Measurements from ENCODE around the gene RPL14.

The RPL14 gene

DNA sequence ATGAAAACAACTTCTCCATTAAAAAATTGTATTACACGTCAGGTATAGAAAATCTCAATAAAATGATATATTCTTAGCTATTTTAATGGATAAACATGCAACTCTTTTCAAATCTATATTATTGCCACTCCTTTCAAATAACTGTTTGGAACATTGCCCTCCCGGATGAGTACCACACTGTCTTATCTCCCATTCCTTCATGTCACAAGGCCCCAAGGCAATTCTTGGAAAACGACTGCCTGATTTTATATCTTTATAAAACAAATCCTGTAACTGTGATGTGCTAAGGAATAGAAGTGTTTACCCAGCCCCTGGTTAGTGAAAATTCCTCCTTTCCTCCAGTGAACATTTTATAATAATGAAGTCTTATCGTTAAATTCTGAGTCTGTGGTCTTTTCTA, 13.6 kb downstream of the RPL14 start:
- no peak overlapping the region for H3K4me3 ChIP-seq (ENCODE audit: low read length)
- TF ChIP-seq, protein P1, sequence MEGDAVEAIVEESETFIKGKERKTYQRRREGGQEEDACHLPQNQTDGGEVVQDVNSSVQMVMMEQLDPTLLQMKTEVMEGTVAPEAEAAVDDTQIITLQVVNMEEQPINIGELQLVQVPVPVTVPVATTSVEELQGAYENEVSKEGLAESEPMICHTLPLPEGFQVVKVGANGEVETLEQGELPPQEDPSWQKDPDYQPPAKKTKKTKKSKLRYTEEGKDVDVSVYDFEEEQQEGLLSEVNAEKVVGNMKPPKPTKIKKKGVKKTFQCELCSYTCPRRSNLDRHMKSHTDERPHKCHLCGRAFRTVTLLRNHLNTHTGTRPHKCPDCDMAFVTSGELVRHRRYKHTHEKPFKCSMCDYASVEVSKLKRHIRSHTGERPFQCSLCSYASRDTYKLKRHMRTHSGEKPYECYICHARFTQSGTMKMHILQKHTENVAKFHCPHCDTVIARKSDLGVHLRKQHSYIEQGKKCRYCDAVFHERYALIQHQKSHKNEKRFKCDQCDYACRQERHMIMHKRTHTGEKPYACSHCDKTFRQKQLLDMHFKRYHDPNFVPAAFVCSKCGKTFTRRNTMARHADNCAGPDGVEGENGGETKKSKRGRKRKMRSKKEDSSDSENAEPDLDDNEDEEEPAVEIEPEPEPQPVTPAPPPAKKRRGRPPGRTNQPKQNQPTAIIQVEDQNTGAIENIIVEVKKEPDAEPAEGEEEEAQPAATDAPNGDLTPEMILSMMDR (IDR thresholded peaks at IDR 0.05; ENCODE audit: insufficient read depth, low read depth, low read length, missing control alignments) = no peak
- DNase-seq (ENCODE audit: low read depth) = no peak

DNA sequence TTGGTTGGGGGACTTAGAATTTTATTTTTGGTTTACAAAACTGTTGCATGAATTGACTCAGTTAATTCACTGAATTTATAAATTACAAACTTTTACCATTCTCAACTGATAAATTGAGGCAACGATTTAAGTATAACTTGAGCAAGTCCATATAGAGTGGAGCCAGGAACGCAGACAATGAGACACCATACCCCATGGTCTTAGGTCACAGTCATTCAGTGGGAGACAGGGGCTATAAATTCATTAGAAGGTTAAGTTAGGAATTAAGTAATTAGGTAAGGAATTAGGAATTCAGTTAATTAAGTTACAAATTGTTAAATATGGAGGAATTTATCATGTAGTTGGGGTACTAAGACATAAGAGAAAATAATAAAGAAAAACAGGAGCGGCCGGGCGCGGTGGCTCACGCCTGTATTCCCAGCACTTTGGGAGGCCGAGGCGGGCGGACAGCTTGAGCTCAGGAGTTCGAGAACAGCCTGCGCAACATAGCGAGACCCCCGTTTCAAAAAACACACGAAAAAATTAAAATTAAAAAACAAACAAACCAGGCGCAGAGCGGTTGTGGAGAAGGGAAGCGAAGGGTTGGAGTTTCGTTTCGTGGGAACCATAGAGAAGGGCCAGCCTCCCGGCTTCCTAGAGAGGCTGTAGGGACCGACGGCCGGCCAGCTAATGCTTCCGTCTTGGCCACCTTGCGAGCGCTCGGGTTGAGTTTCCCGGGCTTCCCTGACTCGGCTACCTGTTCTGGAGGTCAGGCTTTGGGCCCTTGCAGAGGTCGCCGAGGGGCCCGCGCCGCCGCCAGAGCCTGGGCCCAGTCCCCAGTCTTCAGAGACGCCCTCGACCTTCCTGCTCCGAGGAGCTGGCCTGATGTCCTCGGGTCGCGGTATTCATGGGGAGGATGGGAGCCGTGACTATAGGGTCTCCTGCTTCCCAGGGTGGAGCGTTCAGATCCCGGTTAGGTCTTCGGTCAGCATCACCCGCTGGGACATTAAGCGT, 19.6 kb downstream of the RPL14 start, which contains the start of gene ZNF619:
TSS of gene ZNF619 (plus strand) at position 645 of the 993 bp plus-strand sequence. CDS start 858 bp downstream, outside the sequence.
- peak within 1 kb of the TSS; percentile 94 for H3K4me3 ChIP-seq (ENCODE audit: low read length)
- peak; percentile 76 for DNase-seq (ENCODE audit: low read depth)
- TF ChIP-seq, protein P1 (IDR thresholded peaks at IDR 0.05; ENCODE audit: insufficient read depth, low read depth, low read length, missing control alignments) = no peak

DNA sequence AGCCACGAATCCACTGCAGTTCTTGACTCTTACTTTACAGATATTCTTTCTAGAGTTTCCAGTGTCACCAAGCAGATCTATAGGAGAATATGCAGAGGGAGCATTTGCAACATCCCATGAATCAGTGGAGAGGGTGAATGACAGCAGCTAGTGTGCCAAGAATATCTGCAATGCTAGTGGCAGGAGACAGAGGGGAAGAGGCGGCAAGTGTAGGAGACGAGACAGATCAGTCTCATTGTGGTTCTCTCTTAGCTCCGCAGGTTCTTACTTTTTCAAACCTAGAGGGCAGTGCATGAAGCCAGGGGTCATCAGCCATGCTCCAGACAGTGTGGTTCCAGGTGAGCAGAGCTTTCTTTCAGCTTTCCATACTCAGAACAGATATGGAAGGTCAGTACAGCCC, 20.5 kb downstream of the RPL14 start:
- TF ChIP-seq, protein P1 (IDR thresholded peaks at IDR 0.05; ENCODE audit: insufficient read depth, low read depth, low read length, missing control alignments) = no peak
- peak; percentile 41 for DNase-seq (ENCODE audit: low read depth)

DNA sequence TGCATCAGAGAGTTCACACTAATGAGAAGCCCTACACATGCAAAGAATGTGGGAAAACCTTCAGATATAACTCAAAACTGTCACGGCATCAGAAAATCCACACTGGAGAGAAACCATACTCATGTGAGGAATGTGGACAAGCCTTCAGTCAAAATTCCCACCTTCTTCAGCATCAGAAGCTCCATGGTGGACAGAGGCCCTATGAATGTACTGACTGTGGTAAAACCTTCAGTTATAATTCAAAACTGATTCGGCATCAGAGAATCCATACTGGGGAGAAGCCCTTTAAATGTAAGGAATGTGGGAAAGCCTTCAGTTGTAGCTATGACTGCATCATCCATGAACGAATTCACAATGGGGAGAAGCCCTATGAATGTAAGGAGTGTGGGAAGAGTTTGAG, 30.0 kb downstream of the RPL14 start:
- TF ChIP-seq, protein P1 (IDR thresholded peaks at IDR 0.05; ENCODE audit: insufficient read depth, low read depth, low read length, missing control alignments) = no peak
- DNase-seq (ENCODE audit: low read depth) = no peak
- H3K4me3 ChIP-seq (ENCODE audit: low read length) = no peak overlapping the region

More for the DNA sequence above, 20.5 kb downstream of the RPL14 start:
- peak overlapping the region; percentile 94 for H3K4me3 ChIP-seq (ENCODE audit: low read length)

DNA sequence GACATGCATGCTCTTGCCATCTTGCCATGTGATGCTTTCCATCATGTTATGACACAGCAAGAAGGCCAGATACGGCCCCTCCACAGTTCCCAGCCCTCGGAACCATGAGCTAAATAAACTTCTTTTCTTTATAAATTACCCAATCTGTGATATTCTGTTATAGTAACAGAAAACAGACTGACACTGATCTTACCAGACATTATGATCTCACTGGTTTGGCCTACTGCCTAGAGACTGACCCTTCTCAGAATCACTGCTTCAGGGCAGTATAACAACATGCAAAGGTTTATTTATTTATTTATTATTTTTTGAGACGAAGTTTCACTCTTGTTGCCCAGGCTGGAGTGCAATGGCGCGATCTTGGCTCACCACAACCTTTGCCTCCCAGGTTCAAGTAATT, 33.8 kb downstream of the RPL14 start:
- TF ChIP-seq, protein P1 (IDR thresholded peaks at IDR 0.05; ENCODE audit: insufficient read depth, low read depth, low read length, missing control alignments) = no peak
- no peak for DNase-seq (ENCODE audit: low read depth)
- H3K4me3 ChIP-seq (ENCODE audit: low read length) = no peak overlapping the region

DNA sequence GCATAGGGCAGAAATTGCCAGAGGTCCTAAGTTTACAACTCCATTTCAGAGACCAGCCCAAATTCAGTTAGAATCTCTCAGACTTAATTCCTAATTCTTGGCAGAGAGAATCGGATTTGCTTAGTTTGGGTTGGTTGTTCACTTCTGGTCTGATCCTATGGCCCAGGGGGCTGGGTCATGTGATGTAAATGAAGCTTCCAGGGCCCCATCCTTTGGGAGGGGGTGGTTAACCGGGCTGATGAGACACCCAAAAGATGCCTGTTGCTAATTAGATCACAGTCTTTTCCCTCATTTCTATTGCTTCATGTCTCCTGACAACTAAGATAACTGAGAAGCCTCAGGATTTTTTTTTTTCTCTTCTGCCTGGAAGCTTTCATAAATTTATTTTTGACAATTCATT, 37.6 kb downstream of the RPL14 start:
- no peak for DNase-seq (ENCODE audit: low read depth)
- H3K4me3 ChIP-seq (ENCODE audit: low read length) = no peak overlapping the region
- TF ChIP-seq, protein P1 (IDR thresholded peaks at IDR 0.05; ENCODE audit: insufficient read depth, low read depth, low read length, missing control alignments) = no peak

Measured in epithelial cell of esophagus (primary cell).